HEK293 (cell line): ENCODE measurements around the gene FLT3LG.
A peak's percentile ranks its signal among the peaks of the same experiment; 100 is the strongest.

Experiments
- CTCF ChIA-PET: fragments of 350-600 bp; formaldehyde crosslinking; extraction: SDS; loops from one replicate; lab custom pipeline; 2021; ENCODE audit warnings: antibody characterized with exemption; lab: Yijun Ruan, JAX
- POLR2A ChIA-PET: fragments of 300-600 bp; formaldehyde crosslinking; extraction: SDS; loops from one replicate; lab custom pipeline; 2020; ENCODE audit warnings: antibody characterized with exemption, inconsistent platforms; lab: Yijun Ruan, JAX
- H3K27ac ChIP-seq: fragments of 200-500 bp; sonication (Bioruptor generic); 2 replicates; pipeline ENCODE4 v1.5.1; 2014; ENCODE audit warnings: low read depth, low read length, control low read depth, inconsistent platforms; ENCODE audit errors: extremely low read depth
- H3K36me3 ChIP-seq, 2 experiments: fragments of 200-500 bp in 1 of 2; sonication (Bioruptor generic) in 1 of 2; 1 replicate in 1 of 2; 2 replicates in 1 of 2; pipeline ENCODE4 v1.5.1; 2014 to 2017; ENCODE audit warnings: inconsistent platforms in 2 of 2, low read length in 2 of 2; ENCODE audit not compliant: control insufficient read depth in 2 of 2, insufficient read depth in 1 of 2
- H3K4me1 ChIP-seq: fragments of 200-500 bp; sonication (Bioruptor generic); 2 replicates; pipeline ENCODE4 v1.5.1; 2014; ENCODE audit warnings: mild to moderate bottlenecking, low read length, inconsistent platforms; ENCODE audit not compliant: control insufficient read depth, insufficient read depth
- H3K4me3 ChIP-seq: 2 replicates; pipeline ENCODE4 v1.5.1; 2011; ENCODE audit warnings: low read depth, mild to moderate bottlenecking, control low read depth, low read length, moderate library complexity
- H3K9me3 ChIP-seq: fragments of 200-500 bp; sonication (Bioruptor generic); 2 replicates; pipeline ENCODE4 v1.5.1; 2014; ENCODE audit warnings: low read depth, low read length, inconsistent platforms; ENCODE audit not compliant: control insufficient read depth, insufficient read depth
- HOXC10 ChIP-seq: sonication (generic); formaldehyde crosslinking; IDR thresholded peaks from 2 replicates; pipeline ENCODE4 v1.8.1; 2023; ENCODE audit warnings: mild to moderate bottlenecking, missing genetic modification reagents
- KLF8 ChIP-seq: fragments of 450-650 bp; formaldehyde crosslinking; IDR thresholded peaks from 2 replicates; pipeline ENCODE4 v1.5.1; 2016; ENCODE audit warnings: missing biosample characterization, missing genetic modification characterization
- RBAK ChIP-seq: fragments of 450-650 bp; formaldehyde crosslinking; IDR thresholded peaks from 2 replicates; pipeline ENCODE4 v1.5.1; 2016; ENCODE audit warnings: missing biosample characterization, missing genetic modification characterization
- SCRT1 ChIP-seq: fragments of 450-650 bp; formaldehyde crosslinking; IDR thresholded peaks from 2 replicates; pipeline ENCODE4 v1.5.1; 2016; ENCODE audit warnings: missing biosample characterization, missing genetic modification characterization, borderline replicate concordance
- SCRT2 ChIP-seq: fragments of 450-650 bp; formaldehyde crosslinking; IDR thresholded peaks from 2 replicates; pipeline ENCODE4 v1.5.1; 2016; ENCODE audit warnings: missing biosample characterization, missing genetic modification characterization
- ZNF24 ChIP-seq: fragments of 450-650 bp; formaldehyde crosslinking; IDR thresholded peaks from 2 replicates; pipeline ENCODE4 v1.5.1; 2016; ENCODE audit warnings: missing biosample characterization, missing genetic modification characterization
- ZNF280C ChIP-seq: fragments of 450-650 bp; formaldehyde crosslinking; IDR thresholded peaks from 2 replicates; pipeline ENCODE4 v1.5.1; 2016; ENCODE audit warnings: missing biosample characterization, missing genetic modification characterization
- ZNF391 ChIP-seq: fragments of 450-650 bp; formaldehyde crosslinking; IDR thresholded peaks from 2 replicates; pipeline ENCODE4 v1.5.1; 2016; ENCODE audit warnings: low read depth, missing biosample characterization, missing genetic modification characterization, borderline replicate concordance
- TF ChIP-seq, protein P1 (sequence below): fragments of 450-650 bp; formaldehyde crosslinking; IDR thresholded peaks from 2 replicates; pipeline ENCODE4 v1.5.1; 2016; ENCODE audit warnings: missing biosample characterization, missing genetic modification characterization

FLT3LG gene

GRCh38 chr19:49490287-49491029, 16.4 kb downstream of the FLT3LG start:
- CTCF ChIA-PET = no interaction called here
- POLR2A ChIA-PET = interaction anchor here (0.8 kb wide), 1 partner anchor 38 kb away, joined by 3 read pairs; the partner anchor contains the start of gene PIH1D1
- H3K27ac ChIP-seq = peak overlapping the region; percentile 95
- no peak overlapping the region for H3K4me3 ChIP-seq
- H3K36me3 ChIP-seq = peaks cover 14 to 55% of the 10 kb centered on the region in 2 experiments
- TF ChIP-seq KLF8 (no peak), SCRT2 (tag by site-specific recombination) (peak; percentile 14; the same call in 1 of the 2 replicates)
- no peaks in the 10 kb centered on the region for H3K9me3 ChIP-seq
- peaks cover 4% of the 10 kb centered on the region; the same call in 1 of the 2 replicates for H3K4me1 ChIP-seq

DNA sequence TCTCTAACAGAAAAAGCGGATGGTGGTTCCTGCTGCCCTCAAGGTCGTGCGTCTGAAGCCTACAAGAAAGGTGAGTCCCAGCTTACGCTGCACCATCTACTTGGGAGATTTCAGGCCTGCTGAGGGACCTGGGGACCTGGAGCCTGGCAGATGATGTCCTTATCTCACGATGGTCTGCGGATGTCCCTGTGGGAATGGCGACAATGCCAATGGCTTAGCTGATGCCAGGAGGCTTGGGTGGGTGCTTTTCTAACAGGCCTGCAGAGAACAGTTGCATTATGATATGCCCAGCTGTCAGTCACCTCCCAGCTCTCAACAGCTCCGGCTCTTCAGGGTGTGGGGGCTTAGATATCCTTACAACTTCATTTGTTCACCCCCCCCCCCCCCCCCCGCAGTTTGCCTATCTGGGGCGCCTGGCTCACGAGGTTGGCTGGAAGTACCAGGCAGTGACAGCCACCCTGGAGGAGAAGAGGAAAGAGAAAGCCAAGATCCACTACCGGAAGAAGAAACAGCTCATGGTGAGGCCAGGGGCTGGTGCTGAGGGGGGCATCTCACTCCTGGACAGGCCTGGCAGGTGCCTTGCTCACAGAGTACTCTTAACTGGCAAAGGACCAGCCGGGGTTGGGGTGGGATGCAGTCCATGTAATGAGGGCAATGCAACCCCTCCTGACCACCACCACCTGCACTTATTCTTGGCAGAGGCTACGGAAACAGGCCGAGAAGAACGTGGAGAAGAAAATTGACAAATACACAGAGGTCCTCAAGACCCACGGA, 17.2 kb downstream of the FLT3LG start:
- Histone ChIP-seq H3K4me1 (peaks cover 4% of the 10 kb centered on the region; the same call in 1 of the 2 replicates), H3K36me3 (peaks cover 14 to 55% of the 10 kb centered on the region in 2 experiments), H3K27ac (peak overlapping the region; percentile 95), H3K4me3 (no peak overlapping the region), H3K9me3 (no peaks in the 10 kb centered on the region)
- POLR2A ChIA-PET = interaction anchor here (0.8 kb wide), 1 partner anchor 39 kb away, joined by 3 read pairs; the partner anchor contains the start of gene PIH1D1
- CTCF ChIA-PET = interaction anchor here (1.2 kb wide), 1 partner anchor 79 kb away, joined by 8 read pairs; no protein-coding TSS in a partner anchor
- TF ChIP-seq ZNF24 (0 out of 2 replicates have a peak, but pooled peaks have one; percentile 17), RBAK (no peak)

GRCh38 chr19:49491804-49492572, 18.0 kb downstream of the FLT3LG start:
- POLR2A ChIA-PET = interaction anchor here (0.7 to 1.3 kb wide), 5 partner anchors 13 to 55 kb away, joined by 3 to 7 read pairs (median 4); partner anchors contain the start of gene PIH1D1
- Histone ChIP-seq H3K4me3 (no peak overlapping the region), H3K4me1 (peaks cover 4% of the 10 kb centered on the region; the same call in 1 of the 2 replicates)
- CTCF ChIA-PET = interaction anchor here (1.2 to 1.4 kb wide), 2 partner anchors 11 to 78 kb away, joined by 4 to 8 read pairs; no protein-coding TSS in a partner anchor
- TF ChIP-seq HOXC10 (CRISPR knock-in tag) = no peak
- TF ChIP-seq SCRT1 = peak; percentile 50; the same call in 1 of the 2 replicates
- TF ChIP-seq, protein P1, sequence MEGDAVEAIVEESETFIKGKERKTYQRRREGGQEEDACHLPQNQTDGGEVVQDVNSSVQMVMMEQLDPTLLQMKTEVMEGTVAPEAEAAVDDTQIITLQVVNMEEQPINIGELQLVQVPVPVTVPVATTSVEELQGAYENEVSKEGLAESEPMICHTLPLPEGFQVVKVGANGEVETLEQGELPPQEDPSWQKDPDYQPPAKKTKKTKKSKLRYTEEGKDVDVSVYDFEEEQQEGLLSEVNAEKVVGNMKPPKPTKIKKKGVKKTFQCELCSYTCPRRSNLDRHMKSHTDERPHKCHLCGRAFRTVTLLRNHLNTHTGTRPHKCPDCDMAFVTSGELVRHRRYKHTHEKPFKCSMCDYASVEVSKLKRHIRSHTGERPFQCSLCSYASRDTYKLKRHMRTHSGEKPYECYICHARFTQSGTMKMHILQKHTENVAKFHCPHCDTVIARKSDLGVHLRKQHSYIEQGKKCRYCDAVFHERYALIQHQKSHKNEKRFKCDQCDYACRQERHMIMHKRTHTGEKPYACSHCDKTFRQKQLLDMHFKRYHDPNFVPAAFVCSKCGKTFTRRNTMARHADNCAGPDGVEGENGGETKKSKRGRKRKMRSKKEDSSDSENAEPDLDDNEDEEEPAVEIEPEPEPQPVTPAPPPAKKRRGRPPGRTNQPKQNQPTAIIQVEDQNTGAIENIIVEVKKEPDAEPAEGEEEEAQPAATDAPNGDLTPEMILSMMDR (tag by site-specific recombination) = no peak
- peak; percentile 38; the same call in 1 of the 2 replicates for TF ChIP-seq SCRT2 (tag by site-specific recombination)
- TF ChIP-seq ZNF280C (tag by site-specific recombination) = no peak
- no peak for TF ChIP-seq ZNF391
- TF ChIP-seq, all 188 proteins: peak for 2
- no peaks in the 10 kb centered on the region for H3K9me3 ChIP-seq
- H3K27ac ChIP-seq = peak overlapping the region; percentile 19
- H3K36me3 ChIP-seq = peaks cover 14 to 59% of the 10 kb centered on the region in 2 experiments
